GM13977 (cell line): Measurements from ENCODE around the gene SPRING1.

Source experiments
- DNase-seq: peaks from one replicate; pipeline ENCODE4 v3.0.0; 2012; ENCODE audit warnings: low spot score
- in situ Hi-C: fragments of 300-500 bp; cut with MboI; formaldehyde crosslinking; loops from one replicate; pipeline ENCODE4 v1.12.0; 2022; ENCODE audit warnings: low sequenced_read_pairs, low pct_unique_long_range_greater_than_20kb, mixed read lengths, inconsistent platforms; ENCODE audit not compliant: unreplicated experiment
- TF ChIP-seq, protein P1 (sequence below): IDR thresholded peaks from 2 replicates; pipeline ENCODE4 v1.5.1; 2012; ENCODE audit warnings: mild to moderate bottlenecking, control low read depth; ENCODE audit not compliant: insufficient read depth; ENCODE audit errors: extremely low read depth, missing control alignments

Gene SPRING1

DNA sequence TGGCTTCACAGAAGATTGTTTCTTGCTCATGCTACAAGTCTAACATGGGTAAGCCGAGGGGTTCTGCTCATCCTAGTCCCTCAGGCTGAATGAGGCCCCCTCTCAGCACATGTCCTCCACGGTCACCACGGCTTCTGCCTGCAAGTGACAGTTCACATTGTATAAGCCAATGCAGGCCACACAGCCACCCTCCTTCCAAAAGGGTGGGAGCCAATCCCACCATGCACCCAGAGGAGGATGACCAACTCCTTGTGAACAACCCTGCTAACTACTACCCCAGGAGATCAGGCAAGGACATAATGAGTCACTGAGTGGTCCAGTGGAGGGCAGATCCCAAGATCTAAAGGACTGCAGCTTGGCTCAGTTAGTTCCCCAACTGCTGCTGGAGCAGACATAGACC is 6.1 kb downstream of the SPRING1 start:
- in situ Hi-C loops = no loop called here
- TF ChIP-seq, protein P1, sequence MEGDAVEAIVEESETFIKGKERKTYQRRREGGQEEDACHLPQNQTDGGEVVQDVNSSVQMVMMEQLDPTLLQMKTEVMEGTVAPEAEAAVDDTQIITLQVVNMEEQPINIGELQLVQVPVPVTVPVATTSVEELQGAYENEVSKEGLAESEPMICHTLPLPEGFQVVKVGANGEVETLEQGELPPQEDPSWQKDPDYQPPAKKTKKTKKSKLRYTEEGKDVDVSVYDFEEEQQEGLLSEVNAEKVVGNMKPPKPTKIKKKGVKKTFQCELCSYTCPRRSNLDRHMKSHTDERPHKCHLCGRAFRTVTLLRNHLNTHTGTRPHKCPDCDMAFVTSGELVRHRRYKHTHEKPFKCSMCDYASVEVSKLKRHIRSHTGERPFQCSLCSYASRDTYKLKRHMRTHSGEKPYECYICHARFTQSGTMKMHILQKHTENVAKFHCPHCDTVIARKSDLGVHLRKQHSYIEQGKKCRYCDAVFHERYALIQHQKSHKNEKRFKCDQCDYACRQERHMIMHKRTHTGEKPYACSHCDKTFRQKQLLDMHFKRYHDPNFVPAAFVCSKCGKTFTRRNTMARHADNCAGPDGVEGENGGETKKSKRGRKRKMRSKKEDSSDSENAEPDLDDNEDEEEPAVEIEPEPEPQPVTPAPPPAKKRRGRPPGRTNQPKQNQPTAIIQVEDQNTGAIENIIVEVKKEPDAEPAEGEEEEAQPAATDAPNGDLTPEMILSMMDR = no peak
- no peak for DNase-seq

DNA sequence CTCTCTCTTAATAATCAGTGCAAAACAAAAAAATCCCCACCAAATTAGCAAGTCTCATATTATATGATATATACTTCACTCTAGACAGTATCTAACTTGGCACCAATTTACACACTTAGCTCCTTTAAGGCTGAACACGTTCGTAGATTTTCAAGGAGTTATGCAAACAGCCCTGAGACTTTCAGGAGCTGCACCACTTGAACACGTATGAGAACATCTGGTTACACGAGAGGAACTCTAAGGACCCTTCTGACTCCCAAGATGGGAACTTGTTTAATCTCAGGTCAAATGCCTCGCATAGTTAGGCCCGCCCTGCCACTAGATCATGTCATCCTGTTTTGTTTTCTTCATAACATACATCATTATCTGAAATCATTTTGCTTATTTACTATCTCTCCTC is 10.0 kb downstream of the SPRING1 start:
- no peak for DNase-seq
- in situ Hi-C loops = no loop called here
- TF ChIP-seq, protein P1 = no peak

DNA sequence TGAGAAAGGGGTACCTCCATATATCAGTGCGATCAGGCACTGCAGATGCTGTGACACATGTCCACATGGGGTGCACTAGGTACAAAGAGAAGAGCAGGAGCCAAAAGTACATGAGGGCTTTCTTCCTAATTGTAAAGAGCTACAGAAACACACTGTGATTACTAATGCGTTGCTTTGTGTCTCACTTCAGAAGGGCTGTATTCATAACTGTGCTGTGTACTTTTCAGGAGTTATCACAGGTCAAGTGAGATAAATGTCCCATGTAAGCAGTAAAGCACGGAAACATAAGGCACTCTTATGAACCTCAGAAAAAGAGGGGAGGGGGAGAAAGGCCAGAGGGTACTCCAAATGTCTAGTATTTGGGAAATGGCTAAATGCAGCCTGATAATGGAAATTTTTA is 10.6 kb downstream of the SPRING1 start:
- in situ Hi-C loops = no loop called here
- DNase-seq = no peak
- TF ChIP-seq, protein P1 = no peak

DNA sequence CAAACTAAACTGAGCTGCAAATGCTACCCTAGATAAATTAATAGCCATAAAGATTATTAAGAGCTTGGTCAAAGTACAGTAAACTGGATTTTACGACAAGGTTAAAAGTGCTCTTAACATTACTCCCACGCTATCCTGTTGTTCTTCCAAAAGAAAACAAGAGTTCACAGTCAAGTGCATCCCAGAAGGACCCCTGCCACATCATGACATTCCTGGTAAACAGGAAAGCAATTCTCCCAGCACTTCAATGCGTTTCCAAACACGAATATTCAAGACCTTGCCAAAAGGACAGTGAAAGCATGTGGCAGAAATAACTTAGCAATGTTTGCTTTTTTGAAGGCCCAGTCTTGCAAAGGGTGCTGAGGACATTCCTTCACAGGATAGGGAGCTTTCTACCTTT is 11.2 kb downstream of the SPRING1 start:
- no peak for DNase-seq
- TF ChIP-seq, protein P1 = no peak

DNA sequence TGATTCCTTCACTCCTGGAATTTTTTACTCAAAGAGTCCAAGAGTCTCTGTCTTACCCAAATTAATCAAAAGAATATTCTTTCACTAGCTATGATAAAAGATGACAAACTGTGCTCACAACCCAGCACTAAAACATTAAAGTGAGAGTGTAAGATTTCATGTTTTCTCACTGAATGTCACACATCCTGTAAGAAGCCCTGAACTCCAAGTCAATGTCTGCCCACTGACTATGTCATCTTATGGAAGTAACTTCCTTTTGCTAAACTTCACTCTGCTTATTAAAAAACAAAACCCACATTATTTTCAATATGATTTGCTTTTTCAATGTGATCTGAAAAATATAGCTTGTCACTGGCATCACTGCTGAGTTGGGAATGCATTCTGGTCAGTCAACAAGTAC is 15.6 kb downstream of the SPRING1 start:
- no peak for DNase-seq
- TF ChIP-seq, protein P1 = no peak
- in situ Hi-C loops = loop anchor here (25.0 kb wide), 1 partner anchor 390 kb away; no protein-coding TSS in a partner anchor

More for the DNA sequence above, 11.2 kb downstream of the SPRING1 start:
- in situ Hi-C loops = no loop called here

DNA sequence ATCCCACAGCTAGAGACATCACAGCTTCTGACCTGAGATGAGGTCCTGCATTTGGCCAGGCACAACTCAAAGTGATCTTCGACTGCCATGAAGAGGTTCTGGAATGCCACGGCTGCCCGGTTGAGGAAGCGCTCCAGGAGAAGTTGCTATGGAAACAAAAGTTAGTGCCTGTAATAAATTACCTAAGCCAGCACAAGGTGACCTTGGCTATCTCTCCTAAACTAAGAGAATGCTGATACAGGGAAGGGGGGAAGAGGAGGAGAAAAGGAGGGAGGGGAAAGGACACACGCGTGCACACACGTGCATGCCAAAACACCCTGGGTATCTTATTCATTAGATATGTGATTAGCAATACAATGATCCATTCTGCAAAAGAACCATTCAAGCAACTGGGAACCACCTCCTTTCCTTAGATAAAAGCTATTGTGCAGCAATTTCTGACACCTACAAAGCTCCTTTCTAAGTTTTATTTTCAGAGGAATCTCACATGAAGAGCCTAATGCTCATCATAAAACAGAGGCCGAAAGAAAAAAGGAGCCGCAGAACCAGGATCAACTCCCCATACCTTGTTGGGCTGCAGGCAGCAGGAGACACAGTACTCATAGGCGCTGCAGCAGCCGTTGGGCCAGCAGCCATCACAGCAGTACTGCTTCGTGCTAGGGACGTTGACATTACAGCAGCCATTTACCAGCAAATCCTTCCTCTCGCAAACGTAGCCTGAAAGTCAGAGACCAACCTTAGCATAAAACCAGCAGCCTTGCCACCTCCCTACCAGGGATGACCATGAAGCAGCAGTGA is 17.9 kb downstream of the SPRING1 start:
- no peak for DNase-seq
- TF ChIP-seq, protein P1 = no peak
- in situ Hi-C loops = loop anchor here (25.0 kb wide), 1 partner anchor 392 kb away; no protein-coding TSS in a partner anchor
